Anterior cingulate cortex (tissue), 58 donors: ENCODE measurements around the gene MAP2K5.

Experiments used
- DNase-seq, 58 donors: peaks; one replicate each; lab custom pipeline; 2025; lab: John Stamatoyannopoulos, UW

MAP2K5 gene

DNA sequence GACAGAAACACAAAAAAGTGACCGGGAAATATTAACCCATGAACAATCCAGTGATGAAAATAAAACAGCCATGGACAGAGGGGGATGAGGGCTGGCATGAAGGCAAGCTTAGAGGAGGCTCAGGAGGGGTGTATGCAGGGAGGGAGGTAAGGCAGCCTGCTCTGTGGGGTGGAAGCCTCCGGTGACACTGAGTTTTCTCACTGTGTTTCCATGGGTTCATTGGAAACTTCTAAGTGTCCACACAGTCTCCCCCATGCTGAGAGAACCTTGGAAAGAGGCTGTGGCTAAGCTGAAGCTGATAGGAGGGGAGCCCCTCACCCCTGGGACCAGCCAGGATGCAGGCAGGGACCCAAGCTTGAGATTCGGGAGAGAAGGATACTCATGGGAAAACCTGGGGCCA, 276.0 kb downstream of the MAP2K5 start:
- DNase-seq: no peak

DNA sequence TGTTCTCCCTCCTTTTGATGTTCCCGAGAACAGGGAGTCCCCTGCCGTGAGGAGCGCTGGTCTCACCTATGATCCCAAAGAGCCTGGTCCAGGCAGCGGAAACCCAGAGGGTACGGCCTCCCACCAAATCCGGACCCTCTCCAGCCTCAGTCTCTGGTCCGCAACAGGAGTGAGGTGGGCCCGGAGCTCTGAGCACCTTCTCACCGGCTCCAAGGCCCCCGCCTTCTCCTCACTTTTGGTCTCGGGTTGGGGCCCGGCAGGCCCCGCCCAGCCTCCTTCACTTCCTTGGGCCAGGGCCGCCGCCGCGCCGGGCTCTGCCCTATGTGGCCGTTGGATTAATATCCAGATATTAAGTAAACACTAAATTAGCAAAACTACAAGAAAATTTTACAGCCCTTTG, 277.1 kb downstream of the MAP2K5 start:
- DNase-seq: no peak

DNA sequence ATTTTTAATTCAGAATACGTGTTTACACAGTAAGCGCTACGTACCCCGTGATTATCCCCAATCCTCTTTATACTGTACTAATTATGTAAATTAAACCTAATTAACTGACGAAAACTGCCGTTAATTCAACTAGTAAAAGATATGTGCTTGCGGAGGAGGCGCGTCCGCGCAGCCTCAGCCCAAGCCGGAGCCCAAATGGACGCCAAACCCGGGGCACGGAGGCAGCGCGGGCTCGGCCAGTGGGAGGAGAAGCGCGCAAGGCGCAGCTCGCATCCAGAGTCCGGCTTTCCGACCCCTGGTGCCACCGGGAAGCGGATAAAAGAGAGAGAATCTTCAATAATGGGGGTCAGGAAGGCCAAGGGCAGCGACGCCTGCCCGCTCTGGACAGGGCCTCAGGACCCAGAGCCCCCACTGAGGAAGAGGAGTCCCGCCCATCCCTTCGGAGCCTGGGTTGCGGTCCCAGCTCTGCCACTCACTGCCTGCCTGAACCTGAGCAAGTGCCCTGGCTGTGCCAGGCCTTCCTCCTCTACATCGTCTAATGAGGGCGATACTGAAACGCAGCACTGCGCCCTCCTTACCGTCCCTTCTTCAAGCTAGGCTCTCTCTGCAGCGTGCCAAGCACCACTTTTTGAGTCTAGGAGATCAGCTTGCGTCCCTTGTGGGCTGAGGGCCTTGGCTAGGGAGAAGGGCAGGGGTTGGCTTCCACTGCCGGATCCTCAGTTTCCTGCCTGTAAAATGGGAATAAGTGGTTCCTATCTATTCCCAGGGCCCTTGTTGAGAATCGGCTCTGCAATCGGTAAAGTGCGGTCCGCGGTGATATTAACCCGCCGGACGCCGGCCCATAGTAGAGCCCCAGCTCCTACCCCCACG, 277.9 kb downstream of the MAP2K5 start:
- no peak for DNase-seq

DNA sequence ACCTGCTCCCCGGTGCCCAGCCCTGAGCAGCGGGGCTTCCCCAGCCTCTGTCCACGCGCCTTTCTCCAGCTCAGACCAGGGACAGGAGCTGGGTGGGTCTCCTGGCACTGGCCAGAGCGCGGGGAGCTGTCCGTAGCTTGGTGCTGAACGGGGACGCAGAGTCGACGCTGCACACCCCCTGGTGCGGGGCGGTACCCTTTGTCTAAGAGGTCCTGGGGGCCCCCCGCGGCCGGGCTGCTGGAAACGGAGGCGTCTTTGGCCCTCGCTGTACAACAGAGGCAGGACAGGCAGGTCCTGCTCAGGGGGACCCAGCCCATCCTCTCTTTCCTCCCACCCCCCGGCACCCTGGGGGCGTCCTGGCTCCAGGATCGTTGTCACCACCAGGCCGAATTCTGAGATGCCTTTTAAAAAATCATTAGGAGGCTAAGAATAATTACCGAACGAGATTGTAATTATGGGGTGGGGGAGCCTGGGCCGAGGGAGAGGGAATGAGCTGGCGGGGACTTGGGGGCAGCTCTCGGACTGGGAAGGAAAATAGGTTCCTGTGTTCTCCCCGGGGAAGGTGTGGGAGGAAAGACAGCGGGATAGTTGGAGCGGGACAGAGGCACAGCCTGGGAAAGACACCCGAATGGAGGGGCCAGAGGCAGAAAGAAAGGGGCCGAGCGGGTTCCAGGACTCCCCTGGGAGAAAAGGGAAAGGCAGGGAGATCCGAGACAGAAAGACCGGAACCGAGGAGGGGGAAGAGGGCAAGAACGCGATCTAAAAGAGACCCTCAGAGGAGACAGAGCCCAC, 278.7 kb downstream of the MAP2K5 start:
- DNase-seq: peak in 1 of 58 donors; percentile 5

DNA sequence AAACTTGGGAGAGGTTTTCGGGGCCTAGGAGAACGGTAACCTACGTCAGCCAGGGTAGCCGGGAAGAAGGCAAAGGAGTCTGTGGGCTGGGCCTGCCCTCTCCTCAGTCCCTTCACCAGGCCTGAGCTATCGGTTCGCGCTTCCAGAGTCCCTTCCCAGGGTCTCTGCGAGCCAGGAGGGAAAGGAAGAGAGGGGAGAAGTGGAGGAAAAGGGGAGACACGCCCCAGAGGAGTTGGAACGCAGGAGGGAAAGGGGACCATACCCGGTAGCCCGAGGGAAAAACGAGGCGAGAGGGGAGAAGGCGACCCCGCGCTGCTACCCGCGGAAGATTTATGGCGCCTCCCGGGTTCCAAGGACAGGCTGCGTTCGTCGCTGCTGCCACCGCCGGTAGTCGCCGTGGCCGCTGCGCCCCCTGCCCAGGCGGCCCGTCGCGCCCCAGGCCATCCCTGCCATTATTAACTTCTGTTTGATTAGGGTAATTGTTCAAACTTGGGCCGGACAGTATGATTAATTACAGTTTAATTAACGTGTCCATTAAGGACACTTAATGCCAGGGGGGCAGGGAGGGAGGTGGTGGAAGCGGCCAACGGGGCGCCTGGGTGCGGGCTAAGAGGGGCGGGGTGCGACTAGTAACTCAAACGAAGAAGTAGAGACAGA, 279.4 kb downstream of the MAP2K5 start:
- no peak for DNase-seq

DNA sequence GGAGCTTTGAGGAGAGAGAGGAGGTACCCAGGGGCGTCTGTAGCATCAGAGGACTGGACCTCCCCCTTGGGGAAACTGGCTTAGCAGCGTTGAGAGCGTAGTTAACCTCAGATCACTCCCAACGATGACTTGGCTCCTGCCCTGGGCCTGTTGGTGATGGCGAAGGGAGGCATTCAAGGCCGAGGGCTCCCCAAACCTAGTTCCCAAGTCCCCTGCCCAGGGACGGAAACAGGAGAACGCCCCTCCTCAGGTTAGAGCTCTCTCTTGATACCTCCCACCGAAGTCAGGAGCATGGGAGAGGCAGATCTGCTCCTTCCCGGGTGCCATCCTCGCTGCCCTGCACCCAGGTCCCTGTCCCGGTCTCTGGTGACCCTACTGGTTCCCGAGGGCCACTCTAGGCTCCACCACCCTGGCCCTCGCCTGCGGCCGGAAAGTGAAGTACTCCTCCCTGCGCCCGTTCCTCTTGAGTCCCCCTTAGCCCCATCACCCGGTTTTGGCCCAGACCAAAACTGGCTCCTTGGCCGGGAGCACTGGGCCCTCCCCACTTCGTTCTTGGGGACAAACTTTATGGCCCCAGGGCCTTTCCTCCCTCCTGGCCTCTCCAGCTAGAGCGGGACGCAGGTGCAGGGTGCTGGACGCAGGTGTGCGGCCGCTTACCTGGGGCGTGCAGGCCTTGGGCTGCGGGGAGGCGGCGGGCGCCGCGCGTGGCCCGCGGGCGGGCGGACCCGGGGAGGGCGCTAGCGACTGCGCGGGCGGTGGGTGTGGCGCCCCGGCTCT, 280.2 kb downstream of the MAP2K5 start:
- DNase-seq: no peak

DNA sequence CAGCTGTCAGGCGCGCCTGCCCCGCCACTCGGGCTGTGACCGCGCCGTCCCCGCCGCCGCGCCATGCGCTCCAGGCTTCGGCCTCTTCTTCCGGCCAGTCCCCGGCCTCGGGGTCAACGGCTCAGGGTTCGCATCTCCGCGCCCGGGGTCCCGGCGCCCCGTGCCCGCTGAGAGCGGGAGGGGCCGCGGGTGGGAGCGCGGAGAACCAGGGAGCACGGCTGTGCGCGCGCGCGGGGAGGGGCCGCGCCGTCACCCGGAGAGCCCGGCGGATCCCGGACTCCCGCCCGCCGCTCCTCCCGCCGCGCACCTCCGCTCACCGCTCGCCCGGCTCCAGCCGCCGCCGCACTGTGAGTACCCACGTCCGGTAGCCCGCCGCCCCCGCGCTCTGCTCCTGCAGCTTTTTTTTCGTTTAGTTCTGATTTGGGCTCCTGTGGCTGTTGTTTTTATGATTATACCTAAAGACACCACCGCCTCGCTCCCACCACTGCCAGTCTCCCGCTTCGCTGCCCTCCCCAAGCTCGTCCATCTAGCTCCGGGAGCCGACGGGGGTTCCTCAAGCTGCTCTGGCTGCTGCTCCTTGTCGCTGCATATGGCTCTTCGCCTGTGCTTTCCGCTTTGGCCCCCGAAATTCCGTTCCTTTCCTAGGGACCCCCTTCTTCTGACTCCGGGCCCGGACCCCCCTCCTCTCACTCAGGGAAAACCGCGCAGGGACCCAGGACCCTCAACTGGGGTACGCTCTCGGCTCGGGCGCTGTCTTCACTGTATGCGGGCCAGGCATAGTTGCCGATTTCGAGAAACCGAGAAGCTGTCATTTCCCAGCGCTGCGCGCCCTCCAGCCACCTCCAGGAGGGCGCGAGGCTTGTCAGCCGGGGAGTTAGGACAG, 281.1 kb downstream of the MAP2K5 start:
- no peak for DNase-seq

DNA sequence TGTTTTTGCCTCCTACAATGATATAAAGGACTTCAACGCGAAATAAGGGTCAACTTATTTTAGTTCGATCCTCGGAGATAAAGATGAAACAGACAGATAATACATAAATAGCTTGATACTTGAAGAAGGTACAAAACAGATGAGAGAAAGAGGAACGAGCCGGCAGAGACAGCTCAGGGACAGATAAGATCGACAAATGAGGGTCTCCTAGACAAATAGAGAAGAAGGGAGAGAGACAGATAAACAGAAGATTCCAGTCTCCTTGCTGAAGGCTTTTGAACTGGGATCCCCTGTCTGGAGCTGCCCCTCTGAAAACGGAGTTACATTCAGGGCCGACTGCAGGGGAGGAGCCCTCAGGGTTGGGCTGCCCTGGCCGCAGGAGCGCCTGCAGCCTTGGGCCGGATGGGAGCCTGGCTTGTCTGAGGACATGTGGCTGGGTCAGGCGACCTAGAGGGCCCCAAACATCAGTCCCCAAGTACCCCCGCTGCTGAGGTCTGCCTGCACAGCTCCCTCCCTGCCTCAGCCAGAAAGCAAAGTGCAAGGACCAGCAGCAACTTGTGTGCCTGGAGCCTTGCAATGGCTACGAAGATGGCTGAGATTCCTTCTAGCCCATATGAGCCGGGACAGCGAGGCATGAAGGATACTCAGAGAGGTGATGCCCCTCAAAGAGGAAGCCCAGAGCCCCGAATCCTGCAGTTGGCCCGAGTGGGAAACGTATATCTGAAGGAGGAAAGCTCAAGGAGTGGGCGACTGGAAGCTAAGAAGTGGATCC, 281.9 kb downstream of the MAP2K5 start:
- DNase-seq: no peak

DNA sequence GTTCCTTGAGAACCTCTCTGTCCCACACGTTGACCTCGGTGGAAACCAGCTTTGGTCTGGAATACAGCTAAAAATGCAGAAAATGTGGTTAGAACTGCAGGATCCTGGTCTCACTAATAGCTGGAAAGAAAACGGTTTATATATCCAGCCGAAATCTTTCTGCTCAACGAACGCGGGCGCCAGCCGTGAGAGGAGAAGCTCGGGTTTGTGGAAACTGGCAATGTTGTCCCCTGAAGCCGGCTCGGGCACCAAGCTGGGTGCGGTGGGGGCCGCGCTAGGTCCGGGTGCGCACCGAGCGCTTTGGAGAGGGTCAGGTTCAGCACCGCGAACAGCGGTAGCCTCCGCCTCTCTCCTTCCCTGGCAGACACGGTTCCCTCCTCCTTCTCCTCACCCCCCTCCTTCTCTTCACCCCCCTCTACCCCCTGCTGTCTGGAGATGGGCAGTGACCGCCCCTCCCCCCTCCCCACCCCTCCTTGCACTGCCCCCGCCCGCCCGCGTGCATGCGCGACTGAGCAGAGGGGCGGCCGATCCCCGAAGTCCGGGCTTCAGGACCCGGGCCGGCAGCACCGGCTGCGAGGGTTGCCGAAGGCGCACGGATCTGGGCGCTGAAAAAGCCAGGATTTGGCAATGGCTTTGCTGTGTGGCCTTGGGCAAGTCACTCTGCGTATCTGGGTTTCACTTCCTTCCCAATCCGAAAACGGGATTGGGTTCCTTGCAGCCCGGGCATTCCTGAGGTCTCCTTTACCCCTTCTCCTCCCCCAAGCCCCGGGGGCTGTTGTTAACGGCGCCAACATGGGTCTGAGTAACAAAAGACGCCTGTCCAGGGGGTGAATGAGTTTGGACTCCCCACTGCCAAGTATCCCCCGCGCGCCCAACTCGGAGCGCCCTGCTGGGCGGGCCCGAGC, 282.7 kb downstream of the MAP2K5 start, which contains the start of gene SKOR1:
TSS of gene SKOR1 (plus strand) at position 534 of the 905 bp plus-strand sequence. CDS start at position 628, 94 bp downstream.
- no peak for DNase-seq

DNA sequence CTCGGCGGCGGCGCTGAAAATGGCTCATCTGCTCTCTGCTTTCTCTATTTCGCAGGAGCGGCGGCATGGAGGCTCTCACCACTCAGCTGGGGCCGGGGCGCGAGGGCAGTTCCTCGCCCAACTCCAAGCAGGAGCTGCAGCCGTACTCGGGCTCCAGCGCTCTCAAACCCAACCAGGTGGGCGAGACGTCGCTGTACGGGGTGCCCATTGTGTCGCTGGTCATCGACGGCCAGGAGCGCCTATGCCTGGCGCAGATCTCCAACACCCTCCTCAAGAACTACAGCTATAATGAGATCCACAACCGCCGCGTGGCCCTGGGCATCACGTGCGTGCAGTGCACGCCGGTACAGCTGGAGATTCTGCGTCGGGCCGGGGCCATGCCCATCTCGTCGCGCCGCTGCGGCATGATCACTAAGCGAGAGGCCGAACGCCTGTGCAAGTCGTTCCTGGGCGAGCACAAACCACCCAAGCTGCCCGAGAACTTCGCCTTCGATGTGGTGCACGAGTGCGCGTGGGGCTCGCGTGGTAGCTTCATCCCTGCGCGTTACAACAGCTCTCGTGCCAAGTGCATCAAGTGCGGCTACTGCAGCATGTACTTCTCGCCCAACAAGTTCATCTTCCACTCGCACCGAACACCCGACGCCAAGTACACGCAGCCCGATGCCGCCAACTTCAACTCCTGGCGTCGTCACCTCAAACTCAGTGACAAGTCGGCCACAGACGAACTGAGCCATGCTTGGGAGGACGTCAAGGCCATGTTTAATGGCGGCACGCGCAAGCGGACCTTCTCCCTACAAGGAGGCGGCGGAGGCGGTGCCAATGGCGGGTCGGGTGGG, 283.6 kb downstream of the MAP2K5 start:
- DNase-seq: no peak

DNA sequence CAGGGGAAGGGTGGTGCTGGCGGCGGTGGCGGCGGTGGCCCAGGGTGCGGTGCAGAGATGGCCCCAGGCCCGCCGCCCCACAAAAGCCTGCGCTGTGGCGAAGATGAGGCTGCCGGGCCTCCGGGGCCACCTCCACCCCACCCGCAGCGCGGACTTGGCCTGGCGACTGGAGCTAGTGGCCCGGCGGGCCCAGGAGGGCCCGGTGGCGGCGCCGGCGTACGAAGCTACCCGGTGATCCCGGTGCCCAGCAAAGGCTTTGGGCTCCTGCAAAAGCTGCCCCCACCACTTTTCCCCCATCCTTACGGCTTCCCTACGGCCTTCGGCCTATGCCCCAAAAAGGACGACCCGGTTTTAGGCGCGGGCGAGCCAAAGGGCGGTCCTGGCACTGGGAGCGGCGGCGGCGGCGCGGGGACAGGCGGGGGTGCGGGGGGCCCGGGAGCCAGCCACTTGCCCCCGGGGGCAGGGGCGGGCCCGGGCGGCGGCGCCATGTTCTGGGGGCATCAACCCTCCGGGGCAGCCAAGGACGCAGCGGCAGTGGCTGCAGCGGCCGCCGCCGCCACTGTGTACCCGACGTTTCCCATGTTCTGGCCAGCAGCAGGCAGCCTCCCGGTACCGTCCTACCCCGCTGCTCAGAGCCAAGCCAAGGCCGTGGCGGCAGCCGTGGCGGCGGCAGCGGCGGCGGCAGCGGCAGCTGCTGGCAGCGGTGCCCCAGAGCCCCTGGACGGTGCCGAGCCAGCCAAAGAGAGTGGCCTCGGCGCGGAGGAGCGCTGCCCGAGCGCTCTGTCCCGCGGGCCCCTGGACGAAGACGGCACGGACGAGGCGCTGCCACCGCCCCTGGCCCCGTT, 284.4 kb downstream of the MAP2K5 start:
- no peak for DNase-seq

DNA sequence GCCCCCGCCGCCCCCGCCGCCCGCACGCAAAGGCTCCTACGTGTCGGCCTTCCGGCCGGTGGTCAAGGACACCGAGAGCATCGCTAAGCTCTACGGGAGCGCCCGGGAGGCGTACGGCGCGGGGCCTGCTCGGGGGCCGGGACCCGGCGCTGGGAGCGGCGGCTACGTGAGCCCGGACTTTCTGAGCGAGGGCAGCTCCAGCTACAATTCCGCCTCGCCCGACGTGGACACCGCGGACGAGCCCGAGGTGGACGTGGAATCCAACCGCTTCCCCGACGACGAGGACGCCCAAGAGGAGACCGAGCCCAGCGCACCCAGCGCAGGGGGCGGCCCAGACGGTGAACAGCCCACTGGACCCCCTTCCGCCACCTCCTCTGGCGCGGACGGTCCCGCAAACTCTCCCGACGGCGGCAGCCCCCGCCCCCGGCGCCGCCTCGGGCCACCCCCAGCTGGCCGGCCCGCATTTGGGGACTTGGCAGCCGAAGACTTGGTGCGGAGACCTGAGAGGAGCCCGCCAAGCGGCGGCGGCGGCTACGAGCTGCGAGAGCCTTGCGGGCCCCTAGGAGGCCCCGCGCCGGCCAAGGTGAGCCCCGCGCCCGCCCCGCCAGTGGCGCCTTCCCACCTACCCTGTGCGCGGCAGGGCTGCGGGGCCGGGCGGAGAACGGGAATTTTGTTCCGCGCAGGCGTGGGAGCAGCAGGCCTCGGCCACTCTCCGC, 285.2 kb downstream of the MAP2K5 start:
- DNase-seq: no peak

DNA sequence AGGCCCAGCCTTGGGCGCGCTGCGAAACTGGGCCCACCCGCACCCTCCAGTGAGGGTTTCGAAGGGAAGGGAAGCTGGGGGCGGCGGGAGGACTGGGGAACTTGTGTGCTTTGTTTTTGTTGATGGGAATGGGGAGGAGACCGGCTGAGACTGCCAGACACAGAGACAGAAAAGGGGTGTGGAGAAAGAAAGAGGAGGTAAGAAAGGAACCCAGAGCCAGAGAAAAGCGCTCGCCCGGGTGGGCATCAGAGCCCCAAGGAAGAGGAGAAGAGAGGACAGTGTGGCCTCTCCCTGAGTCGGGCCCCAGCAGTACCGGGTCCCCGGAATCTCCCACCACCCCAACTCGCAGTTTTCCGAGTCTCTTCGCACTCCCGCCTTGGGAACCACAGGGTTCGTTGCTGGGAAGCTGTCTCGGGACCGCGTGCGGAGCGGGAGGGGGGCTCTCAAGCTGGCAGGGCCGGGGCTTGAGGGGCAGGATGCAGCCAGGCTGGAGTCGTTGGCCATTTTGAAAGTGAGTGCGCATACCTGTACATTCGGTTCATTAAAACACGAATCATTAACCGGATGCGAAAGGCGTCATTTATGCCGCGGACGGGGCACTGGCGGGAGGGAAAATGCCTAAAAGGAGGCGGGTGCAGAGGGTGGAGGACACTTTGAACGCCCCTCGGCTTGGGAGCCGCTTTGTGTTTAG, 285.9 kb downstream of the MAP2K5 start:
- DNase-seq: no peak

DNA sequence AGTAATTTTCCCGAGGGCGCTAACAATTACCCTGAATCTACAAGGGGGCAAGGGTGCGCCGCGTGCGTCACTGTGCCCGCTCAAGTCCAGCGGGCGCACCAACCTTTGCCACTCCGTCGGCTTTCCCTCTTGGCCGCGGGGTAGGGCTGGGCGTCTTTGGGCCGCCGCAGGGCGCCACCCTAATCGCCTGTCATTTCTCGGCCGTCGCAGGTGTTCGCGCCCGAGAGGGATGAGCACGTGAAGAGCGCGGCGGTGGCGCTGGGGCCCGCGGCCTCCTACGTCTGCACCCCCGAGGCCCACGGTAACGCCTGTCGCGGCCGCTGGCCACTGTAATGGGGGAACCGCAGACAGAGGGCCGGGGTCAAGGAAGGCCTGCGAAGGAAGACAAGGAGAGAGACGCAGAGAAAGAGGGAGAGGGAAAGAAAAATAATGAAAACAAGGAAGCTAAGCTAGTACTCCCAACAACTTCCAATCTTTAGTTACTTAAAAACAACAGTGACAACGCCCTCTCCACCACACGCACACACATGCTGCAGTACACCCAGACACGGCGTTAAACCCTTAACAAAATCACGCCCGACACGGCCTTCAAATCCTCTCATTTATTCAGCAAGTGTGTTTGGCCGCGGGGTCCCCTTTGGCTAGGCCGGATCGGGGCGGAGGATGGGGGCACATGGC, 286.6 kb downstream of the MAP2K5 start:
- no peak for DNase-seq
